Measurements from ENCODE around the gene A4GNT.

DNA sequence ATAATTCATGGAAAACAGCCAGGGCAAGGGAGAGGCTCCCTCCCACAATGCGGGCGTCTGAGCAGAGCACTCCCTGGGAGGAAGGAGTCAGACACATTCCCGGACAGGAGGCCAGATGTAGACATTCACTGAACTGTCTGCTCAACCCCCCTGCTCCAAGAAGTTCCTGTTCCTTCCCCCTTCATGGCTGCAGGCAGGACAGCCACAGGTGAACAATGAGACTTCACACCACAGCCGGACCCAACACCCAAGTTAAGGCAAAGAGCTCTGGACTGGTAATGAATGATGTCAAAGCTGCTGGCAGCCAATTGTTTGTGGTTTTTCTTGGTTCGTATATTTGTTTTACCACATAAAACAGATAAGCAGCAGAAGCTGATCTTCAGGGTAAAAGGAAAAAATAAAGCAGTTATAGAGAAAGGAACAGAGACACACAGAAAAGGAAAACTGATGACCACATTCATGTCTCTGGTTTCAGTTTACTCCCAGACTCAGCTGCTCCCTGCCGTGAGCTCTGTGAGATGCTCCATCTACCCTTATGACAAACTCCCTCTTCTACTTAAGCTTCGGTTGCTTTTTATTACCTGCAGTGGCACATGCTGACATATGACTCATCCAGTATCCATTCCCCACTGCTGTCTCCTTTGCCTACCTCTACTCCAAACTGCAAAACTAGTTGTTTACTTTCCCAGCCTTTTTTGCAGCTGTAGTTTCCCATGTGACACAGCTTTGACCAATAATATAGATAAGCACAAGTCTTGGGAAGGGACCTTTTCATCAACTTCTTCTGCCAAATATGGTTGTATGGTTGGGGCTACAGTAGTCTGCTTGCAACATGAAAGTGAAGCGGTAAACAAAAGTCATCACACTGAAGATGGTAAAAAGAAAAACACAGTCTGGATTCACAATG lies 49.9 kb downstream of the A4GNT start:
- TF ChIP-seq, protein P1, sequence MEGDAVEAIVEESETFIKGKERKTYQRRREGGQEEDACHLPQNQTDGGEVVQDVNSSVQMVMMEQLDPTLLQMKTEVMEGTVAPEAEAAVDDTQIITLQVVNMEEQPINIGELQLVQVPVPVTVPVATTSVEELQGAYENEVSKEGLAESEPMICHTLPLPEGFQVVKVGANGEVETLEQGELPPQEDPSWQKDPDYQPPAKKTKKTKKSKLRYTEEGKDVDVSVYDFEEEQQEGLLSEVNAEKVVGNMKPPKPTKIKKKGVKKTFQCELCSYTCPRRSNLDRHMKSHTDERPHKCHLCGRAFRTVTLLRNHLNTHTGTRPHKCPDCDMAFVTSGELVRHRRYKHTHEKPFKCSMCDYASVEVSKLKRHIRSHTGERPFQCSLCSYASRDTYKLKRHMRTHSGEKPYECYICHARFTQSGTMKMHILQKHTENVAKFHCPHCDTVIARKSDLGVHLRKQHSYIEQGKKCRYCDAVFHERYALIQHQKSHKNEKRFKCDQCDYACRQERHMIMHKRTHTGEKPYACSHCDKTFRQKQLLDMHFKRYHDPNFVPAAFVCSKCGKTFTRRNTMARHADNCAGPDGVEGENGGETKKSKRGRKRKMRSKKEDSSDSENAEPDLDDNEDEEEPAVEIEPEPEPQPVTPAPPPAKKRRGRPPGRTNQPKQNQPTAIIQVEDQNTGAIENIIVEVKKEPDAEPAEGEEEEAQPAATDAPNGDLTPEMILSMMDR (IDR thresholded peaks at IDR 0.05), result no peak
- TF ChIP-seq POLR2A (IDR thresholded peaks at IDR 0.05) (no peak), EP300 (IDR thresholded peaks at IDR 0.05) (no peak), POLR2AphosphoS5 (IDR thresholded peaks at IDR 0.05) (no peak)
